Testis (tissue), 2 donors: Measurements from ENCODE around the gene RAP1GAP2.

Experiments
- POLR2A ChIP-seq: fragments of 450-650 bp; IDR thresholded peaks from one replicate; pipeline ENCODE4 v1.6.1; 2017; ENCODE audit warnings: antibody characterized with exemption, mild to moderate bottlenecking, moderate library complexity
- TF ChIP-seq, protein P1 (sequence below), 3 experiments: fragments of 450-650 bp in 2 of 3; fragments of 200-600 bp in 1 of 3; sonication (generic) in 1 of 3; IDR thresholded peaks; one replicate each; pipeline ENCODE4 v1.5.1; 2016 to 2019; ENCODE audit warnings: antibody characterized with exemption in 3 of 3, mild to moderate bottlenecking in 2 of 3, moderate library complexity in 1 of 3

DNA sequence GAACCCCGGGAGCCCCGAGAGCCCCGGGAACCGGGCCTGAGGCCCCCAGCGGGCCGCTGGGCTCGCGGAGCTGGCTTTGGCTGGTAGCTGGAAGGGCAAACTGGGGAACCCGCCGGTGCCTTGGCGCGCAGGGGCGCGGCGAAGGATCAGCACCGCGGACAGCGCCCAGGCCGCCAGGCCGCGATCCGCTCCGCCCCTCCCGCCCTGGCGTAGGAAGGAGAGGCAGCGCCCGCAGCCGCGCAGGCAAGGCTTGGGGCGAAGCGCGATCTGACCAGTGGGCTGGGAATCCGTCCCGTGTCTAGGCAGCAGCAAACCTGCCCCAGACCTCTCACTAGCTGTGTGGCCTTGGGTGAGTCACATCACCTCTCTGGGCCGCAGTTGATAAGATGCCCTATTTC lies 46.5 kb upstream of the RAP1GAP2 start:
- TF ChIP-seq, protein P1, sequence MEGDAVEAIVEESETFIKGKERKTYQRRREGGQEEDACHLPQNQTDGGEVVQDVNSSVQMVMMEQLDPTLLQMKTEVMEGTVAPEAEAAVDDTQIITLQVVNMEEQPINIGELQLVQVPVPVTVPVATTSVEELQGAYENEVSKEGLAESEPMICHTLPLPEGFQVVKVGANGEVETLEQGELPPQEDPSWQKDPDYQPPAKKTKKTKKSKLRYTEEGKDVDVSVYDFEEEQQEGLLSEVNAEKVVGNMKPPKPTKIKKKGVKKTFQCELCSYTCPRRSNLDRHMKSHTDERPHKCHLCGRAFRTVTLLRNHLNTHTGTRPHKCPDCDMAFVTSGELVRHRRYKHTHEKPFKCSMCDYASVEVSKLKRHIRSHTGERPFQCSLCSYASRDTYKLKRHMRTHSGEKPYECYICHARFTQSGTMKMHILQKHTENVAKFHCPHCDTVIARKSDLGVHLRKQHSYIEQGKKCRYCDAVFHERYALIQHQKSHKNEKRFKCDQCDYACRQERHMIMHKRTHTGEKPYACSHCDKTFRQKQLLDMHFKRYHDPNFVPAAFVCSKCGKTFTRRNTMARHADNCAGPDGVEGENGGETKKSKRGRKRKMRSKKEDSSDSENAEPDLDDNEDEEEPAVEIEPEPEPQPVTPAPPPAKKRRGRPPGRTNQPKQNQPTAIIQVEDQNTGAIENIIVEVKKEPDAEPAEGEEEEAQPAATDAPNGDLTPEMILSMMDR (IDR thresholded peaks at IDR 0.05), result no peak
- no peak for TF ChIP-seq POLR2A
